H1 (cell line): ENCODE data around the gene SNRNP40. TPM values are rescaled to one million over a fixed set of nuclear protein-coding genes. Genes with fewer than 3 reads are reported as not detected.

ENCODE experiments used
- CTCF ChIA-PET: fragments of 300-600 bp; sonication (Branson Sonifier 250); formaldehyde crosslinking; loops from one replicate; lab custom pipeline; 2021; ENCODE audit not compliant: partially characterized antibody; lab: Charles Lee
- POLR2A ChIA-PET: fragments of 300-600 bp; sonication (Branson Sonifier 250); formaldehyde crosslinking; loops from one replicate; lab custom pipeline; 2021; ENCODE audit warnings: inconsistent platforms; ENCODE audit not compliant: partially characterized antibody; lab: Charles Lee
- DNase-seq, 2 experiments: peaks; one replicate each; pipeline versions ENCODE4 v3.0.0 to v3.0.0-alpha.2; 2010 to 2022; ENCODE audit warnings: low spot score in 2 of 2, low read depth in 1 of 2, mixed read lengths in 1 of 2
- FAIRE-seq: peaks from 2 replicates; lab custom pipeline; 2011; peaks lifted over from hg19 to GRCh38; lab: Jason Lieb, UNC
- H2AFZ ChIP-seq: 2 replicates; pipeline ENCODE4 v1.8.1; 2012; ENCODE audit warnings: low read length, inconsistent platforms
- H2AK5ac ChIP-seq: 2 replicates; pipeline ENCODE4 v1.6.1; 2013; ENCODE audit warnings: low read depth, low read length
- H2BK120ac ChIP-seq: replicated peaks from 2 replicates; pipeline ENCODE3; 2013; ENCODE audit warnings: low read depth, low read length, inconsistent platforms
- H2BK12ac ChIP-seq: 2 replicates; pipeline ENCODE4 v1.6.1; 2013; ENCODE audit warnings: low read depth, low read length
- H2BK15ac ChIP-seq: 2 replicates; pipeline ENCODE4 v1.6.1; 2013; ENCODE audit warnings: low read length
- H2BK20ac ChIP-seq: 2 replicates; pipeline ENCODE4 v1.6.1; 2013; ENCODE audit warnings: low read length
- H2BK5ac ChIP-seq: 2 replicates; pipeline ENCODE4 v1.6.1; 2013; ENCODE audit warnings: low read depth, low read length
- H3K14ac ChIP-seq: 2 replicates; pipeline ENCODE4 v1.6.1; 2013; ENCODE audit warnings: inconsistent platforms; ENCODE audit not compliant: insufficient read length
- H3K18ac ChIP-seq: 2 replicates; pipeline ENCODE4 v1.6.1; 2013; ENCODE audit warnings: low read length; ENCODE audit errors: extremely low read depth
- H3K23ac ChIP-seq: 2 replicates; pipeline ENCODE4 v1.6.1; 2013; ENCODE audit warnings: inconsistent platforms; ENCODE audit not compliant: insufficient read length
- H3K23me2 ChIP-seq: 2 replicates; pipeline ENCODE4 v1.6.1; 2013; ENCODE audit warnings: low read depth, low read length
- H3K27ac ChIP-seq: 2 replicates; pipeline ENCODE4 v1.6.1; 2011; ENCODE audit warnings: low read depth, low read length, inconsistent platforms
- H3K27me3 ChIP-seq, 4 experiments: replicated peaks in 1 of 4; 1 replicate in 1 of 4; 2 replicates in 3 of 4; pipeline versions ENCODE4 v1.6.1 to v1.8.1; 2011 to 2013; ENCODE audit warnings: low read length in 3 of 4, mild to moderate bottlenecking in 3 of 4, inconsistent platforms in 2 of 4, mixed read lengths in 2 of 4, moderate library complexity in 1 of 4; ENCODE audit not compliant: control insufficient read depth in 3 of 4, insufficient read depth in 3 of 4; ENCODE audit errors: extremely low read depth in 1 of 4
- H3K36me3 ChIP-seq, 4 experiments: 2 replicates each; pipeline versions ENCODE4 v1.6.1 to v1.8.1; 2011 to 2013; ENCODE audit warnings: mild to moderate bottlenecking in 4 of 4, low read length in 3 of 4, moderate library complexity in 2 of 4, control low read depth in 1 of 4, inconsistent platforms in 1 of 4; ENCODE audit not compliant: insufficient read depth in 4 of 4, control insufficient read depth in 2 of 4
- H3K4ac ChIP-seq: replicated peaks from 2 replicates; pipeline ENCODE3; 2013; ENCODE audit warnings: low read length, low read depth, mixed read lengths, inconsistent platforms; ENCODE audit not compliant: insufficient read length
- H3K4me1 ChIP-seq, 4 experiments: replicated peaks in 1 of 4; 1 replicate in 1 of 4; 2 replicates in 3 of 4; pipeline versions ENCODE4 v1.6.1 to v1.8.1; 2011 to 2013; ENCODE audit warnings: low read length in 3 of 4, inconsistent platforms in 2 of 4, mixed read lengths in 1 of 4; ENCODE audit not compliant: insufficient read depth in 4 of 4, control insufficient read depth in 3 of 4
- H3K4me2 ChIP-seq, 2 experiments: 2 replicates each; pipeline versions ENCODE4 v1.6.1 to v1.8.1; 2011 to 2013; ENCODE audit warnings: low read depth in 2 of 2, low read length in 2 of 2, control low read depth in 1 of 2, inconsistent platforms in 1 of 2, mild to moderate bottlenecking in 1 of 2; ENCODE audit not compliant: insufficient read depth in 1 of 2
- H3K4me3 ChIP-seq, 4 experiments: fragments of 200-600, 300-600 bp in 1 of 4; sonication (generic), shearing (Covaris generic), sonication (Bioruptor Twin) in 1 of 4; 2 replicates each; pipeline versions ENCODE4 v1.5.1 to v1.8.1; 2011 to 2016; ENCODE audit warnings: low read length in 4 of 4, low read depth in 3 of 4, control low read depth in 2 of 4, inconsistent platforms in 2 of 4, mild to moderate bottlenecking in 2 of 4, mixed read lengths in 1 of 4, moderate library complexity in 1 of 4; ENCODE audit not compliant: insufficient read depth in 2 of 4; ENCODE audit errors: extremely low read depth in 1 of 4
- H3K56ac ChIP-seq: replicated peaks from 2 replicates; pipeline ENCODE3; 2013; ENCODE audit warnings: low read depth, mild to moderate bottlenecking, mixed read lengths, low read length, inconsistent platforms; ENCODE audit not compliant: insufficient read length
- H3K79me1 ChIP-seq: 2 replicates; pipeline ENCODE4 v1.6.1; 2013; ENCODE audit warnings: low read depth, low read length, control low read depth
- H3K79me2 ChIP-seq, 2 experiments: 2 replicates each; pipeline versions ENCODE4 v1.6.1 to v1.8.1; 2012 to 2013; ENCODE audit warnings: low read length in 2 of 2, mild to moderate bottlenecking in 2 of 2, inconsistent platforms in 1 of 2; ENCODE audit not compliant: insufficient read depth in 2 of 2, control insufficient read depth in 1 of 2
- H3K9ac ChIP-seq, 4 experiments: replicated peaks in 1 of 4; 1 replicate in 1 of 4; 2 replicates in 3 of 4; pipeline versions ENCODE4 v1.6.1 to v1.8.1; 2011 to 2013; ENCODE audit warnings: low read depth in 3 of 4, low read length in 3 of 4, control low read depth in 2 of 4, mild to moderate bottlenecking in 2 of 4, moderate library complexity in 2 of 4, inconsistent platforms in 1 of 4; ENCODE audit errors: extremely low read depth in 1 of 4
- H3K9me3 ChIP-seq, 2 experiments: 2 replicates each; pipeline versions ENCODE4 v1.6.1 to v1.8.1; 2012 to 2013; ENCODE audit warnings: mild to moderate bottlenecking in 2 of 2, moderate library complexity in 2 of 2, control low read depth in 1 of 2, inconsistent platforms in 1 of 2, low read depth in 1 of 2, low read length in 1 of 2, mixed read lengths in 1 of 2; ENCODE audit not compliant: insufficient read depth in 2 of 2
- H4K20me1 ChIP-seq, 2 experiments: replicated peaks in 1 of 2; 2 replicates each; pipeline versions ENCODE3 to v1.8.1; 2011 to 2013; ENCODE audit warnings: inconsistent platforms in 2 of 2, low read length in 2 of 2, mild to moderate bottlenecking in 1 of 2; ENCODE audit not compliant: insufficient read depth in 2 of 2, control insufficient read depth in 1 of 2
- H4K5ac ChIP-seq: 2 replicates; pipeline ENCODE4 v1.6.1; 2013; ENCODE audit warnings: low read length, low read depth, mixed read lengths, inconsistent platforms; ENCODE audit not compliant: insufficient read length
- H4K8ac ChIP-seq: 2 replicates; pipeline ENCODE4 v1.8.0; 2013; ENCODE audit warnings: mild to moderate bottlenecking, moderate library complexity, low read length, inconsistent platforms; ENCODE audit not compliant: insufficient read depth; ENCODE audit errors: extremely low read depth
- H4K91ac ChIP-seq: replicated peaks from 2 replicates; pipeline ENCODE3; 2013; ENCODE audit warnings: low read length, mixed read lengths, inconsistent platforms; ENCODE audit not compliant: insufficient read length
- JUN ChIP-seq: IDR thresholded peaks from 2 replicates; pipeline ENCODE4 v1.6.1; 2011; ENCODE audit warnings: low read depth, mild to moderate bottlenecking, improper control_type of control experiment, low read length
- POLR2A ChIP-seq, 2 experiments: IDR thresholded peaks; 1 replicate in 1 of 2; 2 replicates in 1 of 2; pipeline ENCODE4 v1.6.1; 2011; ENCODE audit warnings: low read depth in 2 of 2, low read length in 2 of 2, mild to moderate bottlenecking in 2 of 2; ENCODE audit errors: control extremely low read depth in 1 of 2
- WGBS, 2 experiments: shearing (Covaris generic) in 1 of 2; methylation state at CpG; one replicate each; pipeline versions ENCODE4 v1.1.6 to v1.1.7; 2013 to 2015; ENCODE audit warnings: low lambda C conversion rate in 2 of 2, mixed read lengths in 2 of 2, inconsistent platforms in 1 of 2, low coverage in 1 of 2, missing lambda C conversion rate in 1 of 2; ENCODE audit not compliant: insufficient replicate concordance in 2 of 2, insufficient coverage in 1 of 2, insufficient read length in 1 of 2; ENCODE audit errors: extremely low coverage in 1 of 2, missing lambda C conversion rate in 1 of 2; 5-methylcytosine and 5-hydroxymethylcytosine counted together
- polyA plus RNA-seq, 7 experiments: library from polyadenylated mRNA; depleted of rRNA in 3 of 7; stranded (reverse) in 5 of 7; unstranded in 2 of 7; fragments of >200 nt in 5 of 7; fragments of 200-250 nt in 2 of 7; gene quantifications; 1 replicate in 5 of 7; 2 replicates in 1 of 7; 4 replicates in 1 of 7; pipeline versions ENCODE4 v1.2.1 to v1.2.3, GENCODE V29; 2011 to 2013; ENCODE audit warnings: missing spikeins in 2 of 7, mixed read lengths in 2 of 7
- total RNA-seq: library from RNA; stranded (reverse); fragmentation: NEBNext Ultra II Directional; extraction: Animal tissue kit (Norgen Biotek cat#: 25700); gene quantifications from 2 replicates; pipeline ENCODE4 v1.2.1, GENCODE V29; 2021

The SNRNP40 gene
- total and polyA plus RNA-seq, 2 of the 8 experiments (the other 6 are each of a cell fraction or from before 2014, with no cell fraction given), result 97.4 to 113 TPM

DNA sequence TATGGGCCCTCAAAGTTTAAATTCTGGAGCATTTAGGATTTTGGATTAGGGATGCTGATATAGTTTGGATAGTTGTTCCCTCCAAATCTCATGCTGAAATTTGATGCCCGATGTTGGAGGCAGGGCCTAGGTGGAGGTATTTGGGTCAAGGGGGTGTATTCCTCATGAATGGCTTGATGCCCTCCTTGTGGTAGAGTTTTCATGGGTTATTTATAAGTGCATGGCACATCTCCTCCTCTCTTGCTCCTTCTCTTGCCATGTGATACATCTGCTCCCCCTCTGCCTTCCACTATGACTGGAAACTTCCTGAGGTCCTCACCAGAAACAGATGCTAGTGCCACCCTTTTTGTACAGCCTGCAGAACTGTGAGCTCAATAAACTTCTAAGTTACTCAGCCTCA is 39.4 kb downstream of the SNRNP40 start:
- no peak overlapping the region for H3K4ac ChIP-seq
- no peak overlapping the region for H3K18ac ChIP-seq
- H3K79me2 ChIP-seq, result no peaks in the 10 kb centered on the region
- no peak overlapping the region for H3K4me2 ChIP-seq
- DNase-seq, result no peak
- ChIA-PET POLR2A (interaction anchor here (0.6 to 2.4 kb wide), 8 partner anchors 9 to 70 kb away, joined by 3 to 12 read pairs (median 3); partner anchors contain the start of genes NKAIN1, SNRNP40 and ZCCHC17), CTCF (interaction anchor here (0.9 to 2.2 kb wide), 5 partner anchors 13 to 476 kb away, joined by 3 to 12 read pairs (median 3); no protein-coding TSS in a partner anchor)
- no peak overlapping the region for H3K56ac ChIP-seq
- H3K14ac ChIP-seq, result no peak overlapping the region
- peaks cover 23 to 49% (median 34%) of the 10 kb centered on the region in 4 experiments for H3K36me3 ChIP-seq
- H2AK5ac ChIP-seq, result no peak overlapping the region
- no peak overlapping the region for H3K27ac ChIP-seq
- H2AFZ ChIP-seq, result no peak overlapping the region
- H4K20me1 ChIP-seq, result peaks cover 2 to 4% of the 10 kb centered on the region in 2 experiments
- 0 out of 3 replicates have a peak, but pooled peaks of 1 of the 2 experiments have one; percentile 5 for TF ChIP-seq POLR2A (IDR thresholded peaks at IDR 0.05; ENCODE audit: control extremely low read depth in 1 of 2, low read depth in 2 of 2, low read length in 2 of 2)
- no peak for TF ChIP-seq JUN
- H3K23ac ChIP-seq, result no peak overlapping the region
- no peaks in the 10 kb centered on the region for H3K79me1 ChIP-seq
- 100% methylated on average over 1 of the region's 1 CpG; no CpG with 5 or more reads in 1 of the 2 experiments for WGBS, 2 experiments
- no peak for FAIRE-seq
- no peak overlapping the region for H2BK5ac ChIP-seq
- no peak overlapping the region for H4K8ac ChIP-seq
- no peak overlapping the region for H2BK20ac ChIP-seq
- no peak overlapping the region for H3K9ac ChIP-seq
- no peak overlapping the region for H2BK15ac ChIP-seq
- H3K4me3 ChIP-seq, result no peak overlapping the region
- H3K27me3 ChIP-seq, result no peaks in the 10 kb centered on the region
- H3K9me3 ChIP-seq, result no peaks in the 10 kb centered on the region
- H3K23me2 ChIP-seq, result no peaks in the 10 kb centered on the region
- H2BK12ac ChIP-seq, result no peak overlapping the region
- H4K91ac ChIP-seq, result no peak overlapping the region
- no peak overlapping the region for H2BK120ac ChIP-seq
- H3K4me1 ChIP-seq, result no peaks in the 10 kb centered on the region
- no peak overlapping the region for H4K5ac ChIP-seq
